H1 (cell line): ENCODE results near the gene PLCB2. TPM values are rescaled to one million over a fixed set of nuclear protein-coding genes. Genes with fewer than 3 reads are reported as not detected.

ENCODE experiments used
- CTCF ChIA-PET: fragments of 300-600 bp; sonication (Branson Sonifier 250); formaldehyde crosslinking; loops from one replicate; lab custom pipeline; 2021; ENCODE audit not compliant: partially characterized antibody; lab: Charles Lee
- POLR2A ChIA-PET: fragments of 300-600 bp; sonication (Branson Sonifier 250); formaldehyde crosslinking; loops from one replicate; lab custom pipeline; 2021; ENCODE audit warnings: inconsistent platforms; ENCODE audit not compliant: partially characterized antibody; lab: Charles Lee
- DNase-seq, 2 experiments: peaks; one replicate each; pipeline versions ENCODE4 v3.0.0 to v3.0.0-alpha.2; 2010 to 2022; ENCODE audit warnings: low spot score in 2 of 2, low read depth in 1 of 2, mixed read lengths in 1 of 2
- FAIRE-seq: peaks from 2 replicates; lab custom pipeline; 2011; peaks lifted over from hg19 to GRCh38; lab: Jason Lieb, UNC
- H2AFZ ChIP-seq: 2 replicates; pipeline ENCODE4 v1.8.1; 2012; ENCODE audit warnings: low read length, inconsistent platforms
- H2AK5ac ChIP-seq: 2 replicates; pipeline ENCODE4 v1.6.1; 2013; ENCODE audit warnings: low read depth, low read length
- H2BK120ac ChIP-seq: replicated peaks from 2 replicates; pipeline ENCODE3; 2013; ENCODE audit warnings: low read depth, low read length, inconsistent platforms
- H2BK12ac ChIP-seq: 2 replicates; pipeline ENCODE4 v1.6.1; 2013; ENCODE audit warnings: low read depth, low read length
- H2BK15ac ChIP-seq: 2 replicates; pipeline ENCODE4 v1.6.1; 2013; ENCODE audit warnings: low read length
- H2BK20ac ChIP-seq: 2 replicates; pipeline ENCODE4 v1.6.1; 2013; ENCODE audit warnings: low read length
- H2BK5ac ChIP-seq: 2 replicates; pipeline ENCODE4 v1.6.1; 2013; ENCODE audit warnings: low read depth, low read length
- H3K14ac ChIP-seq: 2 replicates; pipeline ENCODE4 v1.6.1; 2013; ENCODE audit warnings: inconsistent platforms; ENCODE audit not compliant: insufficient read length
- H3K18ac ChIP-seq: 2 replicates; pipeline ENCODE4 v1.6.1; 2013; ENCODE audit warnings: low read length; ENCODE audit errors: extremely low read depth
- H3K23ac ChIP-seq: 2 replicates; pipeline ENCODE4 v1.6.1; 2013; ENCODE audit warnings: inconsistent platforms; ENCODE audit not compliant: insufficient read length
- H3K23me2 ChIP-seq: 2 replicates; pipeline ENCODE4 v1.6.1; 2013; ENCODE audit warnings: low read depth, low read length
- H3K27ac ChIP-seq: 2 replicates; pipeline ENCODE4 v1.6.1; 2011; ENCODE audit warnings: low read depth, low read length, inconsistent platforms
- H3K27me3 ChIP-seq, 4 experiments: replicated peaks in 1 of 4; 1 replicate in 1 of 4; 2 replicates in 3 of 4; pipeline versions ENCODE4 v1.6.1 to v1.8.1; 2011 to 2013; ENCODE audit warnings: low read length in 3 of 4, mild to moderate bottlenecking in 3 of 4, inconsistent platforms in 2 of 4, mixed read lengths in 2 of 4, moderate library complexity in 1 of 4; ENCODE audit not compliant: control insufficient read depth in 3 of 4, insufficient read depth in 3 of 4; ENCODE audit errors: extremely low read depth in 1 of 4
- H3K36me3 ChIP-seq, 4 experiments: 2 replicates each; pipeline versions ENCODE4 v1.6.1 to v1.8.1; 2011 to 2013; ENCODE audit warnings: mild to moderate bottlenecking in 4 of 4, low read length in 3 of 4, moderate library complexity in 2 of 4, control low read depth in 1 of 4, inconsistent platforms in 1 of 4; ENCODE audit not compliant: insufficient read depth in 4 of 4, control insufficient read depth in 2 of 4
- H3K4ac ChIP-seq: replicated peaks from 2 replicates; pipeline ENCODE3; 2013; ENCODE audit warnings: low read length, low read depth, mixed read lengths, inconsistent platforms; ENCODE audit not compliant: insufficient read length
- H3K4me1 ChIP-seq, 4 experiments: replicated peaks in 1 of 4; 1 replicate in 1 of 4; 2 replicates in 3 of 4; pipeline versions ENCODE4 v1.6.1 to v1.8.1; 2011 to 2013; ENCODE audit warnings: low read length in 3 of 4, inconsistent platforms in 2 of 4, mixed read lengths in 1 of 4; ENCODE audit not compliant: insufficient read depth in 4 of 4, control insufficient read depth in 3 of 4
- H3K4me2 ChIP-seq, 2 experiments: 2 replicates each; pipeline versions ENCODE4 v1.6.1 to v1.8.1; 2011 to 2013; ENCODE audit warnings: low read depth in 2 of 2, low read length in 2 of 2, control low read depth in 1 of 2, inconsistent platforms in 1 of 2, mild to moderate bottlenecking in 1 of 2; ENCODE audit not compliant: insufficient read depth in 1 of 2
- H3K4me3 ChIP-seq, 4 experiments: fragments of 200-600, 300-600 bp in 1 of 4; sonication (generic), shearing (Covaris generic), sonication (Bioruptor Twin) in 1 of 4; 2 replicates each; pipeline versions ENCODE4 v1.5.1 to v1.8.1; 2011 to 2016; ENCODE audit warnings: low read length in 4 of 4, low read depth in 3 of 4, control low read depth in 2 of 4, inconsistent platforms in 2 of 4, mild to moderate bottlenecking in 2 of 4, mixed read lengths in 1 of 4, moderate library complexity in 1 of 4; ENCODE audit not compliant: insufficient read depth in 2 of 4; ENCODE audit errors: extremely low read depth in 1 of 4
- H3K56ac ChIP-seq: replicated peaks from 2 replicates; pipeline ENCODE3; 2013; ENCODE audit warnings: low read depth, mild to moderate bottlenecking, mixed read lengths, low read length, inconsistent platforms; ENCODE audit not compliant: insufficient read length
- H3K79me1 ChIP-seq: 2 replicates; pipeline ENCODE4 v1.6.1; 2013; ENCODE audit warnings: low read depth, low read length, control low read depth
- H3K79me2 ChIP-seq, 2 experiments: 2 replicates each; pipeline versions ENCODE4 v1.6.1 to v1.8.1; 2012 to 2013; ENCODE audit warnings: low read length in 2 of 2, mild to moderate bottlenecking in 2 of 2, inconsistent platforms in 1 of 2; ENCODE audit not compliant: insufficient read depth in 2 of 2, control insufficient read depth in 1 of 2
- H3K9ac ChIP-seq, 4 experiments: replicated peaks in 1 of 4; 1 replicate in 1 of 4; 2 replicates in 3 of 4; pipeline versions ENCODE4 v1.6.1 to v1.8.1; 2011 to 2013; ENCODE audit warnings: low read depth in 3 of 4, low read length in 3 of 4, control low read depth in 2 of 4, mild to moderate bottlenecking in 2 of 4, moderate library complexity in 2 of 4, inconsistent platforms in 1 of 4; ENCODE audit errors: extremely low read depth in 1 of 4
- H3K9me3 ChIP-seq, 2 experiments: 2 replicates each; pipeline versions ENCODE4 v1.6.1 to v1.8.1; 2012 to 2013; ENCODE audit warnings: mild to moderate bottlenecking in 2 of 2, moderate library complexity in 2 of 2, control low read depth in 1 of 2, inconsistent platforms in 1 of 2, low read depth in 1 of 2, low read length in 1 of 2, mixed read lengths in 1 of 2; ENCODE audit not compliant: insufficient read depth in 2 of 2
- H4K20me1 ChIP-seq, 2 experiments: replicated peaks in 1 of 2; 2 replicates each; pipeline versions ENCODE3 to v1.8.1; 2011 to 2013; ENCODE audit warnings: inconsistent platforms in 2 of 2, low read length in 2 of 2, mild to moderate bottlenecking in 1 of 2; ENCODE audit not compliant: insufficient read depth in 2 of 2, control insufficient read depth in 1 of 2
- H4K5ac ChIP-seq: 2 replicates; pipeline ENCODE4 v1.6.1; 2013; ENCODE audit warnings: low read length, low read depth, mixed read lengths, inconsistent platforms; ENCODE audit not compliant: insufficient read length
- H4K8ac ChIP-seq: 2 replicates; pipeline ENCODE4 v1.8.0; 2013; ENCODE audit warnings: mild to moderate bottlenecking, moderate library complexity, low read length, inconsistent platforms; ENCODE audit not compliant: insufficient read depth; ENCODE audit errors: extremely low read depth
- H4K91ac ChIP-seq: replicated peaks from 2 replicates; pipeline ENCODE3; 2013; ENCODE audit warnings: low read length, mixed read lengths, inconsistent platforms; ENCODE audit not compliant: insufficient read length
- ATF2 ChIP-seq: IDR thresholded peaks from 2 replicates; pipeline ENCODE4 v1.6.1; 2012; ENCODE audit warnings: low read length, inconsistent platforms
- HDAC2 ChIP-seq, 2 experiments: fragments of 300-600 bp in 1 of 2; sonication (generic) in 1 of 2; IDR thresholded peaks; 2 replicates each; pipeline ENCODE4 v1.6.1; 2011 to 2012; ENCODE audit warnings: low read depth in 2 of 2, low read length in 2 of 2, mild to moderate bottlenecking in 2 of 2, moderate library complexity in 2 of 2, borderline replicate concordance in 1 of 2, inconsistent platforms in 1 of 2
- KDM1A ChIP-seq: fragments of 200-600, 300-600 bp; sonication (generic); IDR thresholded peaks from 2 replicates; pipeline ENCODE4 v1.7.1; 2016; ENCODE audit warnings: mild to moderate bottlenecking, low read length, borderline replicate concordance
- NANOG ChIP-seq: IDR thresholded peaks from 2 replicates; pipeline ENCODE4 v1.6.1; 2011; ENCODE audit warnings: low read length, low read depth, mild to moderate bottlenecking, inconsistent platforms; ENCODE audit not compliant: insufficient read depth, poor library complexity, severe bottlenecking
- NRF1 ChIP-seq: IDR thresholded peaks from 2 replicates; pipeline ENCODE4 v1.6.1; 2011; ENCODE audit warnings: mild to moderate bottlenecking, low read depth, low read length, improper control_type of control experiment
- RAD21 ChIP-seq, 2 experiments: IDR thresholded peaks in 1 of 2; conservative IDR thresholded peaks in 1 of 2; 2 replicates each; pipeline ENCODE4 v1.6.1; 2011; ENCODE audit warnings: low read depth in 2 of 2, low read length in 2 of 2, improper control_type of control experiment in 1 of 2, inconsistent platforms in 1 of 2, mild to moderate bottlenecking in 1 of 2, moderate library complexity in 1 of 2
- SIN3A ChIP-seq, 2 experiments: IDR thresholded peaks in 1 of 2; conservative IDR thresholded peaks in 1 of 2; 2 replicates each; pipeline ENCODE4 v1.6.1; 2011 to 2012; ENCODE audit warnings: low read length in 2 of 2, improper control_type of control experiment in 1 of 2, low read depth in 1 of 2, mild to moderate bottlenecking in 1 of 2
- ZNF274 ChIP-seq: IDR thresholded peaks from 2 replicates; pipeline ENCODE4 v1.7.0; 2012; ENCODE audit warnings: low read length, borderline replicate concordance; ENCODE audit errors: extremely low read depth
- WGBS, 2 experiments: shearing (Covaris generic) in 1 of 2; methylation state at CpG; one replicate each; pipeline versions ENCODE4 v1.1.6 to v1.1.7; 2013 to 2015; ENCODE audit warnings: low lambda C conversion rate in 2 of 2, mixed read lengths in 2 of 2, inconsistent platforms in 1 of 2, low coverage in 1 of 2, missing lambda C conversion rate in 1 of 2; ENCODE audit not compliant: insufficient replicate concordance in 2 of 2, insufficient coverage in 1 of 2, insufficient read length in 1 of 2; ENCODE audit errors: extremely low coverage in 1 of 2, missing lambda C conversion rate in 1 of 2; 5-methylcytosine and 5-hydroxymethylcytosine counted together
- polyA plus RNA-seq, 7 experiments: library from polyadenylated mRNA; depleted of rRNA in 3 of 7; stranded (reverse) in 5 of 7; unstranded in 2 of 7; fragments of >200 nt in 5 of 7; fragments of 200-250 nt in 2 of 7; gene quantifications; 1 replicate in 5 of 7; 2 replicates in 1 of 7; 4 replicates in 1 of 7; pipeline versions ENCODE4 v1.2.1 to v1.2.3, GENCODE V29; 2011 to 2013; ENCODE audit warnings: missing spikeins in 2 of 7, mixed read lengths in 2 of 7
- total RNA-seq: library from RNA; stranded (reverse); fragmentation: NEBNext Ultra II Directional; extraction: Animal tissue kit (Norgen Biotek cat#: 25700); gene quantifications from 2 replicates; pipeline ENCODE4 v1.2.1, GENCODE V29; 2021

PLCB2 gene
- total and polyA plus RNA-seq, 2 of the 8 experiments (the other 6 are each of a cell fraction or from before 2014, with no cell fraction given) = 7.2 to 8.4 TPM

GRCh38 chr15:40302288-40302886, 5.3 kb downstream of the PLCB2 start:
- H2BK15ac ChIP-seq = no peak overlapping the region
- no peak overlapping the region for H2BK120ac ChIP-seq
- no peaks in the 10 kb centered on the region for H4K20me1 ChIP-seq
- no peak overlapping the region for H3K27ac ChIP-seq
- H3K4ac ChIP-seq = peak overlapping the region; percentile 90
- no peaks in the 10 kb centered on the region for H3K36me3 ChIP-seq
- ChIA-PET POLR2A (interaction anchor here (1.0 to 3.0 kb wide), 7 partner anchors 11 to 80 kb away, joined by 3 to 46 read pairs (median 3); partner anchors contain the start of gene KNSTRN), CTCF (interaction anchor here (1.1 to 23.9 kb wide), 9 partner anchors 8 to 257 kb away, joined by 3 to 584 read pairs (median 25); partner anchors contain the start of genes ANKRD63, CCDC9B and INAFM2)
- H3K4me1 ChIP-seq = peaks cover 0 to 28% (median 13%) of the 10 kb centered on the region in 4 experiments; a peak in 6 of 7 replicates
- no peak overlapping the region for H4K5ac ChIP-seq
- H3K9me3 ChIP-seq = 0 out of 4 replicates have a peak, but pooled peaks cover 0 to 3% of the 10 kb centered on the region in 2 experiments
- H2AFZ ChIP-seq = no peak overlapping the region
- peak overlapping the region; percentile 70; the same call in 1 of the 2 replicates for H2AK5ac ChIP-seq
- peak overlapping the region; percentile 87 for H2BK5ac ChIP-seq
- no peaks in the 10 kb centered on the region for H3K23me2 ChIP-seq
- peaks cover 0 to 2% (median 0%) of the 10 kb centered on the region in 4 experiments; a peak in 1 of 7 replicates for H3K27me3 ChIP-seq
- H4K8ac ChIP-seq = peak overlapping the region; percentile 18
- H3K18ac ChIP-seq = peak overlapping the region; percentile 71
- H2BK12ac ChIP-seq = peak overlapping the region; percentile 95; the same call in 1 of the 2 replicates
- no peaks in the 10 kb centered on the region for H3K79me1 ChIP-seq
- H2BK20ac ChIP-seq = peak overlapping the region; percentile 87; the same call in 1 of the 2 replicates
- H3K9ac ChIP-seq = no peak overlapping the region
- DNase-seq (no peak), FAIRE-seq (no peak)
- no peaks in the 10 kb centered on the region for H3K79me2 ChIP-seq
- no peak overlapping the region for H3K4me3 ChIP-seq
- no peak overlapping the region for H3K23ac ChIP-seq
- peak overlapping the region; percentile 78 for H4K91ac ChIP-seq
- H3K4me2 ChIP-seq = peak overlapping the region in 1 of 2 experiments; percentile 50; a peak in 1 of 4 replicates
- H3K56ac ChIP-seq = no peak overlapping the region
- no peak overlapping the region for H3K14ac ChIP-seq
- WGBS, 2 experiments = 88% methylated on average over 19 of the region's 19 CpGs; no CpG with 5 or more reads in 1 of the 2 experiments
- TF ChIP-seq SIN3A (conservative IDR thresholded peaks at IDR 0.05 in 1 of 2, IDR thresholded peaks at IDR 0.05 in 1 of 2; ENCODE audit: low read depth in 1 of 2, low read length in 2 of 2) (no peak), KDM1A (no peak), NANOG (no peak), RAD21 (IDR thresholded peaks at IDR 0.05 in 1 of 2, conservative IDR thresholded peaks at IDR 0.05 in 1 of 2; ENCODE audit: low read depth in 2 of 2, low read length in 2 of 2) (no peak), ATF2 (no peak), HDAC2 (IDR thresholded peaks at IDR 0.05; ENCODE audit: borderline replicate concordance in 1 of 2, low read depth in 2 of 2, low read length in 2 of 2) (no peak), ZNF274 (no peak), NRF1 (no peak)
